HG02981 (cell line): Measurements from ENCODE around the gene LAT.
"Not testable (repeated sequence)": the region's sequence is repeated elsewhere in the genome, so short reads cannot be mapped to it uniquely, and the experiment has no call there.

ENCODE experiments used
- ATAC-seq: cut with Tn5 transposase; IDR thresholded peaks from one replicate; pipeline ENCODE4 v1.9.1; 2021; ENCODE audit warnings: mild to moderate bottlenecking, moderate library complexity; ENCODE audit not compliant: unreplicated experiment

LAT gene

DNA sequence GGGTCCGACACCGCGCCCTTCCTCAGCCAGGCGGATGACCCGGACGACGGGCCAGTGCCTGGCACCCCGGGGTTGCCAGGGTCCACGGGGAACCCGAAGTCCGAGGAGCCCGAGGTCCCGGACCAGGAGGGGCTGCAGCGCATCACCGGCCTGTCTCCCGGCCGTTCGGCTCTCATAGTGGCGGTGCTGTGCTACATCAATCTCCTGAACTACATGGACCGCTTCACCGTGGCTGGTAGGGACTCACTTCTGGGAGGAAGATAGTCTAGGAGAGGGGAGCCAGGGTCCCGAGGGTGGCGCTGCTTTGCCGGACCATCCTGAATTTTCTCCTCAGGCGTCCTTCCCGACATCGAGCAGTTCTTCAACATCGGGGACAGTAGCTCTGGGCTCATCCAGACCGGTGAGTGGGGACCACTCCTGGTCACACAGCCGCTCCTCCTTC lies 9.7 kb upstream of the LAT start:
- peak; percentile 28 for ATAC-seq

DNA sequence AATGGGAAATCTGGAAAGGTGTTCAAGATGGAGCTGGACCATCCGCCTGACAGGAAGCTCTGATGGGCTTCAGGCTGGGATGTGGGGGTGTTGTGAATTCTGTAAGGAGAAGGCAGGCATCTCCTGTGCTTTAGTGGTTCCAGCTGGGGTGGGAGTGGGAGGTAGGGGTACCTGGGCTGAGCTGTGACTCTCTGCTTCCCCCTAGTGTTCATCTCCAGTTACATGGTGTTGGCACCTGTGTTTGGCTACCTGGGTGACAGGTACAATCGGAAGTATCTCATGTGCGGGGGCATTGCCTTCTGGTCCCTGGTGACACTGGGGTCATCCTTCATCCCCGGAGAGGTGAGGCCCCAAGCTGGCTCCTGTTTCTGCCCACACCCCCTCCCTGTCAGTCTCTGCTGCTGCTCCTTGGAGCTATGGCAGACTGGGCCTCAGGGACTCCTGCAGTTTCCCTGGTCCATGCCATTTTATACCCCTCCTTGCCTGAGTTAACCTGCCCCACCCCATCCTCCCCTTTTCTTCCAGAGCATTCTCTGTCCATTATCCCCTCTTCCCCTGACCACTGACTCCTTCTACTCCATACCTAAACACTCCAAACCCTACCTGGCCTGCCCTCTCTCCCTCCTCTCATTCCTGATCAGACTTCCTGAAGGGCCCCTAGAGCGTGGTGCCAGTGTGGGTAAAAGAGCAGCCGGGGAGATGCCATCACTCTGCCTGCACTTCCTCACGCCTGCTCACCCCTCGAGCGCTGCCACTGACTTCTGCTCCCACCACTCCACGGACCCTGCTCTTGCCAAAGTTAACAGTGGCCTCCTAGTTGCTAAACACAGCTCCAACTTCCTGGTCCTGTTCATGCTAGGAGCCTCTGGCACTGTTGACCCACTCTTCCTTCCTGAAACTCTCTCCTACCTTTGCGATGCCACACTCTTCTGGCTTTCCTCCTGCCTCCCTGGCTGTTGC lies 6.9 kb upstream of the LAT start:
- no peak for ATAC-seq

DNA sequence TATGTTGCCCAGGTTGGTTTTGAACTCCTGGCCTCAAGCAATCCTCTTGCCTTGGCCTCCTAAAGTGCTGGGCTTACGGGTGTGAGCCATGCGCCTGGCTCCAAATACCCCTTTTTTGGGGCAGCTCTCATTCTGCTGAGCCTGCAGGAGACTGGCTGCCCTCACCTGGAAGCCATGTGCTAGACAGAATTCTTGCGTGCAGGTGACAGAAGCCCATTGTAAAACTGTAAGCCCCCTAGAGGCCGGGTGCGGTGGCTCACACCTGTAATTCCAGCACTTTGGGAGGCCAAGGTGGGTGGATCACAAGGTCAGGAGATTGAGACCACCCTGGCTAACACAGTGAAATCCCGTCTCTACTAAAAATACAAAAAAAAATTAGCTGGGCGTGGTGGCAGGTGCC lies 4.5 kb upstream of the LAT start:
- ATAC-seq = not testable (repeated sequence)

GRCh38 chr16:28980929-28981328 lies 3.9 kb upstream of the LAT start:
- no peak for ATAC-seq

- ATAC-seq = no peak
Measured at GRCh38 chr16:28981517-28981916, 3.3 kb upstream of the LAT start.

DNA sequence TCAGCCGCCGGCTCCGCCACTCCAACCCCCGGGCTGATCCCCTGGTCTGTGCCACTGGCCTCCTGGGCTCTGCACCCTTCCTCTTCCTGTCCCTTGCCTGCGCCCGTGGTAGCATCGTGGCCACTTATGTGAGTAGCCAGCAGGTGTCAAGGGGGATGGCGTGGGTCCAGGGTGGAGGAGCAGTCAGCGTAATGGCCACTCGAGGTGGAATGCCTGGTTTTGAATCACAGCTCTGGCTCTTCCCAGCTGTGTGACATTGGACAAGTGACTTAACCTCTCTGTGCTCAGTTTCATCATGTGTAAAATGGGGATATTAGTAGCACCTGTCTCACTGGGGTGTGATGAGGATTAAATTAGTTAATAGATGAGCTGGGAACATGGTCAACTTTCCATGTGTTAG lies 2.4 kb upstream of the LAT start:
- ATAC-seq = no peak

DNA sequence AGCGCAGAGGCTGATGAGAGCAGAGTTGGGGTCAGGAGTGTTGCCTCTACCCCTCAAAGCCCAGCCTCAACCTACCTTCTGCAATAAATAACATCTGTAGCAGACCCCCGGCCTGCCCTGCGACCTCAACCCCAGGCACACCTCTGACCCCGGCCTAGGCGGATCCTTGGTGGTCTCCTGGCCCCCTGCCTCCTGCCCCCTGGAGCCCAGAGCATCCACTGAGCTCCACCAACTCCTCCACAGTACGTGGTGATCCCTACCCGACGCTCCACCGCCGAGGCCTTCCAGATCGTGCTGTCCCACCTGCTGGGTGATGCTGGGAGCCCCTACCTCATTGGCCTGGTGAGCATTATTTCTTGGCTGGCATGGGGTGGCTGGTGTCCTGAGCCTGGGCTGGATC lies 1.9 kb upstream of the LAT start:
- no peak for ATAC-seq

DNA sequence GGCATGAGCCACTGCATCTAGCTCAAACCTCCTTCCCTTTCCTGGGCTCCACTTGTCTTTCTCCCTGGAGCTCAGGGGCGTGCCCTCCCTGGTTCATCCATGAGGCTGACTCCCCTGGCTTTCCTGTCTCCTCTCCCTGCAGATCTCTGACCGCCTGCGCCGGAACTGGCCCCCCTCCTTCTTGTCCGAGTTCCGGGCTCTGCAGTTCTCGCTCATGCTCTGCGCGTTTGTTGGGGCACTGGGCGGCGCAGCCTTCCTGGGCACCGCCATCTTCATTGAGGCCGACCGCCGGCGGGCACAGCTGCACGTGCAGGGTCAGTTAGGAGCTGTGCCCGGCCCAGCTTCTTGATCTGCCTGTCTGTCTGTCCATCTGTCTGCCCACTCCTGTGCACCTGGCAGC lies 1.2 kb upstream of the LAT start:
- ATAC-seq = no peak

DNA sequence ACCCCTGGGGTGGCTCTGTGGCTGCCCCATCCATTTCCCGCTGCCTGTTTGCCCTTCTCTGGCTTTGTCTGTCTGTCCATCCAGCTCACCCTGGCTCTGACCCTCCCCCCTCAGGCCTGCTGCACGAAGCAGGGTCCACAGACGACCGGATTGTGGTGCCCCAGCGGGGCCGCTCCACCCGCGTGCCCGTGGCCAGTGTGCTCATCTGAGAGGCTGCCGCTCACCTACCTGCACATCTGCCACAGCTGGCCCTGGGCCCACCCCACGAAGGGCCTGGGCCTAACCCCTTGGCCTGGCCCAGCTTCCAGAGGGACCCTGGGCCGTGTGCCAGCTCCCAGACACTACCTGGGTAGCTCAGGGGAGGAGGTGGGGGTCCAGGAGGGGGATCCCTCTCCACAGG lies 761 bp upstream of the LAT start:
- no peak for ATAC-seq

DNA sequence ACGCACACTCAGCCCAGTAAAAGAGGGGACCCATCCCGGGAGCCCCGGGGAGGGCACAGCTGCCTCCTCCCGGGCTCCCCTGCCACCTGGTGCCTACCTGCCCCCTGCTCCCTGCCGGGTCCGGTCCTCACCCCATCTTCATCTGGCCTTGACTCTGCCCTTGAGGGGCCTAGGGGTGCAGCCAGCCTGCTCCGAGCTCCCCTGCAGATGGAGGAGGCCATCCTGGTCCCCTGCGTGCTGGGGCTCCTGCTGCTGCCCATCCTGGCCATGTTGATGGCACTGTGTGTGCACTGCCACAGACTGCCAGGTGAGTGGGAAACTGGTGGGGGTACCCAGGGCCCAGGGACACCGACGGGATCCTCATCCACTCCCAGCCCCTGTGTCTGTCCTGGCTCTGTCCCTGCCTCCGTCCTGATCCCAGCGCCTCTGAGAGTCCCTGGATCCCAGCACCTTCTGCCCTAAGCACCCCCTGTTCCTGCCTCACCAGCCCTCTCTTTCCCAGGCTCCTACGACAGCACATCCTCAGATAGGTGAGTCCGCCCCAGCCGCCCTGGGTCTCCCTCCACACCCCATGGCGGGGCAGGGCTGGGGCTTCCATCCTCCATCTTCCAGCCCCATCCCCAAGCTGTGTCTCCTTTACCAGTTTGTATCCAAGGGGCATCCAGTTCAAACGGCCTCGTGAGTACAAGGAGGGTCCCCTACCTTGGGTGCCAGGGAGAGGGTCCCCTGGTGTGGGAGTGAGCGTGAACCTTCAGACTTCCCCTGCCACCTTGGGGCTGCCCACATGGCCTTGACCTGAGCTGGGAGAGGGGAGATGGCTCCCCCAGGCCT lies 574 bp downstream of the LAT start:
- no peak for ATAC-seq

DNA sequence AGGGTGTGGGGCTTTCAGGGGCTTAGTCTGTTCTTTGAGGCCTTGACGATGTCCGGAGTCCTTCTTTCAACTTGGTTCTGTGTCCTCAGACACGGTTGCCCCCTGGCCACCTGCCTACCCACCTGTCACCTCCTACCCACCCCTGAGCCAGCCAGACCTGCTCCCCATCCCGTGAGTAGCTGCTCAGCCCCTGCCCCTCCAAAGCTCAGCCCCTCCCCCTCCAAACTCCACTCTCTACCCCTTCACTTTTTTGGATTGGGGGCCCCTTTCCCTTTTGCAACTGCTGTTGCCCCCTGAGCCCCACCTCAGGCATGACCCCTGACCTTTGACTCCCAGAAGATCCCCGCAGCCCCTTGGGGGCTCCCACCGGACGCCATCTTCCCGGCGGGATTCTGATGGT lies 1.2 kb downstream of the LAT start:
- ATAC-seq = no peak

DNA sequence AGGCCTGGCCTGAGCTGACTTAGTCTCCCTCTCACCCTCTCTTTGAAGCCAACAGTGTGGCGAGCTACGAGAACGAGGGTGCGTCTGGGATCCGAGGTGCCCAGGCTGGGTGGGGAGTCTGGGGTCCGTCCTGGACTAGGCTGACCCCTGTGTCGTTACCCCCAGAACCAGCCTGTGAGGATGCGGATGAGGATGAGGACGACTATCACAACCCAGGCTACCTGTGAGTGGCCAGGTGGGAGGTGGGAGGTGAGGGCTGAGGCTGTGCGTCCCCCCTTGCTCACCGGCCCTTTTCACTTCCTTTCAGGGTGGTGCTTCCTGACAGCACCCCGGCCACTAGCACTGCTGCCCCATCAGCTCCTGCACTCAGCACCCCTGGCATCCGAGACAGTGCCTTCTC lies 1.6 kb downstream of the LAT start:
- no peak for ATAC-seq

DNA sequence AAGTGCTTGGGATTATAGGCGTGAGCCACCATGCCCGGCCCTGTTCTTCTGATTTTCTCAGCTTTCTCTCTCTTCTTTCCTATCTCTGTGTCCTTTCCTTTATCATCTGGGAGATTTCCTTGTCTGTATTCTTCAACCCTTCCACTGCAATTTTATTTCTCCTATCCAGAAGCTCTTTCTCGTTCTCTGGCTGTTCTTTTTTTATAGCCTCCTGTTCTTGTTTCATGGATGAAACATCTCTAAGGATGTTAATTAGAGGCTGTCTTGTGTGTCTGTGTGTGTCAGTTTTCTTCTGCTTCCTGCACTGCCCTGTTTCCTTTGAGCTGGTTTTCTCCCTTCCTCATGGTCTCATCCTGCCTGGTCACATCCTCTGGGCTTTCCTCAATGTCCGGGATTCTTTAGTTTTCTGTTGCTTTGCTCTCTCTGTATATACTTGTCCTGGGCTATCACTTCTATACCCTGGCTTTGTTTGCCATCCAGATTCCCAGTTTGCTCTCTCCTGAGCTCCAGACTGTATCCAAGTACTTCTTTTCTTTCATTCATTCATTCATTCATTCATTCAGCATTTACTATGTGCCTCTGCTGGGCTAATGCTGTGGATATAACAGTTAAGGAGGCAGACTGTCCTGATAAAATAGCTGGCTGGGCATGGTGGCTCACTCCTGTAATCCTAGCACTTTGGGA lies 2.5 kb downstream of the LAT start:
- ATAC-seq = no peak

GRCh38 chr16:28989363-28989762 lies 4.5 kb downstream of the LAT start:
- ATAC-seq = no peak

DNA sequence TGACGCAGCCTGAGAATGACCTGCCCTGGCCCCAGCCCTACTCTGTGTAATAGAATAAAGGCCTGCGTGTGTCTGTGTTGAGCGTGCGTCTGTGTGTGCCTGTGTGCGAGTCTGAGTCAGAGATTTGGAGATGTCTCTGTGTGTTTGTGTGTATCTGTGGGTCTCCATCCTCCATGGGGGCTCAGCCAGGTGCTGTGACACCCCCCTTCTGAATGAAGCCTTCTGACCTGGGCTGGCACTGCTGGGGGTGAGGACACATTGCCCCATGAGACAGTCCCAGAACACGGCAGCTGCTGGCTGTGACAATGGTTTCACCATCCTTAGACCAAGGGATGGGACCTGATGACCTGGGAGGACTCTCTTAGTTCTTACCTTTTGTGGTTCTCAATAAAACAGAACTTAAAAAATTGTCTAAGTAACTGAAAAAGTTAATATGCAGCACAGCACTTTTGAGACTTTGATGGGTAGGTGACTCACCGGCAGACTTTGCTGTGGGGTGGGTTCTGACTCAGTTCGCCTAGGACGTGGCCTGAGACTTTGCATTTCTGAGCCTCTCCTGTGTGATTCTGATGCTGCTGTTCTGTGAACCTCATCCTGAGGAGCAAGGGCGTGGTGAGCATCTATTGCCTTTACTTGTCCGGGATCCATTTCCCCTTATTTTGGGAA lies 5.7 kb downstream of the LAT start:
- no peak for ATAC-seq

- ATAC-seq = no peak
Measured at GRCh38 chr16:28991687-28992086, 6.8 kb downstream of the LAT start.

DNA sequence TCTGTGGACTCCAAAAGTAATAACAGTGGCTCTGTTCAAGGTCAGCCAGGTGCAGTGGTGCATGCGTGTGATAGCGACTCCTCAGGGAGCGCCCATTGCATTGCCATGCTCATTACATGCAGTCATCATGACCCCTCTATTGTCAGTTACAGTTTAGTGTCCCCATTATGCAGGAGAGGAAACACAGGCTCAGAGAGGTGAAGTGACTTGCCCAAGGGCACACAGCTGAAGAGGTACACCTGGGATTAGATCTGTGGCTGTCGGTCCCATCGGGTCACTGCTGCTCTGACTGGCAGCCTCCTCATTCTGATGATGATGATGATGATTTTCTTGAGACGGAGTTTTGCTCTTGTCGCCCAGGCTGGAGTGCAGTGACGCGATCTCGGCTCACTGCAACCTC lies 7.6 kb downstream of the LAT start:
- ATAC-seq = no peak

GRCh38 chr16:28998837-28999236 lies 14.0 kb downstream of the LAT start:
- ATAC-seq = no peak

DNA sequence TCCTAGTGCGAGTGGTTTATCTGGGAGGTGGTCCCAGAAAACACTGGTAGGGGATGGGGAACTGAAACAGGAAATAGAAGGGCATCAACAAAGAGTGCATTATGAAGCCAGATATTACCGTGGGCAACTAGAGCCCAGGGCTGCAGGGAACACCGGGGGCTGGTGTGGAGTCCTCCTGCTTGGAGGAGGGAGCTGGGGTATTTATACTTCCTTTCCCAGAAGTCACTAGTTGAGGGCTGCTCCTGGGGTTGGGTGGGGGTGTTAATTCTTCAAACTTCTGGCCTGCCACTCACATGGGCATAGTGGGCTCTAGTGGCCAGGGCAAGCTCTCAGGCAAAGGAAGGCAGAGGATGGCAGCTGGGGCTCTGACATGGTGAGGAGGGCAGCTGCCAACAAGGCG lies 14.7 kb downstream of the LAT start:
- ATAC-seq = no peak

DNA sequence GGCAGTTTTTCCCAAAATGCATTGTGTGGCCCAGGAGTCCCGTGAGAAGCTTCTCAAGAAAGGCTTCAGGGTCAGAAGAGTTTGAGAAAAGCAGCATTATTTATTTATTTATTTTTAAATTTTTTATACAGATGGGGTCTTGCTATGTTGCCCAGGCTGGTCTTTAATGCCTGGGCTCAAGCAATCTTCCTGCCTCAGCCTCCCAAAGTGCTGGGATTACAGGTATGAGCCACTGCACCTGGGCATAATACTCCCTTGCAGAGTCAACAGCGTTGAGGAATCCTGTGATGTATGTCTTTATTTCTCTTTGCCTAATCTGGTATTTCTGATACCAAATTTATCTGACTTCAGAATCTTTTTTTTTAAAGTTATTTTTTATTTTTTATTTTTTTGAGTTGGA lies 15.2 kb downstream of the LAT start:
- no peak for ATAC-seq
